ENCODE data around the gene TMEM213. TPM values are rescaled to one million over a fixed set of nuclear protein-coding genes. Genes with fewer than 3 reads are reported as not detected.

TMEM213 gene
- total RNA-seq, 2 donors from 2014 or later = 0.39 TPM; not detected in 1

DNA sequence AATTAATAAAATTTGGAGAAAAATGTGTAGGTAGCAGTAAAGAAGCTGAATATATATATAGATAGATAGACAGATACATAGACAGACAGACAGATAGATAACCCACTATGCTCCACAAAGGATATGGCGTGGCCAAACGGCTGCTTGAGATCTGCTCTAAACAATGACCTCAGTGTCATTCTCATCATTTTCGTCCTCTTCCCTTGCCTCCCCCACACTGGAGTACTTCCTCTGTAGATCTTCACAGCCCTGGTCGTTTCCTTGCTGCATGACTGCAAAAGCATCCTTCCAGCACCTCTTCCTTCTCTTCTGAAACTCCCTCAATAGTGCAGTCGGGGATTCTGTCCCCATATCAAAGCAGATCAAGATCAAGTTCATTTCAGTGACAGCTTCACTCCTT lies 35.8 kb downstream of the TMEM213 start:
- Mint-ChIP-seq H3K27me3 (ENCODE audit: low read depth) (peaks cover 23% of the 10 kb centered on the region), H3K27ac (no peak overlapping the region), H3K9me3 (no peaks in the 10 kb centered on the region), H3K4me1 (ENCODE audit: low read depth) (peaks cover 19% of the 10 kb centered on the region), H3K4me3 (no peak overlapping the region), H3K36me3 (ENCODE audit: insufficient read depth in 2 of 2) (no peaks in the 10 kb centered on the region)
- DNase-seq (no peak), ATAC-seq (replicated peaks in 1 of 2) (no peak)

DNA sequence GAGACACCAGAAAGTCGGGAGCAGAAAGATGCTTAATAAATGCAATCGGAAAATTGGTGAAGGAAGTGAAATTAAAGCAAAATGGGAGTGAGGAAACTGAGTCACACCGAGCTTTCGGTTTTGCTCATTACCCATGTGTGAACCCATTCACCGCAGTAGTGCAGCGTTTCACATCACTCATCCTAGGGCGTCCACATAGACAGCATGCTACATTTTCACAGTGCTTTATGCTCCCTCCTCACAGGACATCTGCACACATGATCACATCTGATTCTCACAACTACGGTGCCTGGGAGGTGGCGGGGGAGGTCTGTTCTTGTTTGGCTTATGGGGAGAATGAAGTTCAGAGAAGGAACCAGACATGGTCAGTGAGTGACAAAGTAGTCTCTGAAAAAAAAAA lies 36.8 kb downstream of the TMEM213 start:
- Mint-ChIP-seq H3K27ac (no peak overlapping the region), H3K27me3 (ENCODE audit: low read depth) (peaks cover 23% of the 10 kb centered on the region), H3K36me3 (ENCODE audit: insufficient read depth in 2 of 2) (no peaks in the 10 kb centered on the region), H3K9me3 (no peaks in the 10 kb centered on the region), H3K4me3 (peak overlapping the region in 1 of 2 donors; percentile 18), H3K4me1 (ENCODE audit: low read depth) (peaks cover 19% of the 10 kb centered on the region)
- peak; percentile 3 to 44 for DNase-seq
- ATAC-seq (replicated peaks in 1 of 2) = peak; percentile 56 to 98

DNA sequence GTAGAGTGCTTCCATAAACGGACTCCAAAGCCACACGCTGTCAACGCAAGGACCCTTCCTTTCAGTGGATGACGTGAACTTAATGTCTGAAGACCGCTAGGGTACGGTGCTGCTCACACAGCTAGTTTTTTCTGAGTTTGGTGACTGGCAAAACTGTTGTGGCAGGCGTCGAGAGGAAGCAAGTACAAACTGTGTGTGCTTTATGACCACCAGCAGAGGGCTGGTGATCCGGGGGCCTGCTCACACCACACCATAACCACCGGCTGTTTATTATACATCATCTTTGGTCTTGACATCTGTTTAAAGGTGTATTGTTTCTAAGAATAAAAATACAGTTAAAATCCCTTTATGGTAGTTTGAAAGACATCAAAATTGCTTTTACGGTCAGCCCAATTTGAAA lies 37.3 kb downstream of the TMEM213 start:
- no peak overlapping the region for H3K27ac Mint-ChIP-seq
- no peaks in the 10 kb centered on the region for H3K36me3 Mint-ChIP-seq (ENCODE audit: insufficient read depth in 2 of 2)
- H3K27me3 Mint-ChIP-seq (ENCODE audit: low read depth) = peaks cover 23% of the 10 kb centered on the region
- no peak for ATAC-seq (replicated peaks in 1 of 2)
- no peaks in the 10 kb centered on the region for H3K9me3 Mint-ChIP-seq
- no peak for DNase-seq
- H3K4me1 Mint-ChIP-seq (ENCODE audit: low read depth) = peaks cover 19% of the 10 kb centered on the region
- H3K4me3 Mint-ChIP-seq = no peak overlapping the region

DNA sequence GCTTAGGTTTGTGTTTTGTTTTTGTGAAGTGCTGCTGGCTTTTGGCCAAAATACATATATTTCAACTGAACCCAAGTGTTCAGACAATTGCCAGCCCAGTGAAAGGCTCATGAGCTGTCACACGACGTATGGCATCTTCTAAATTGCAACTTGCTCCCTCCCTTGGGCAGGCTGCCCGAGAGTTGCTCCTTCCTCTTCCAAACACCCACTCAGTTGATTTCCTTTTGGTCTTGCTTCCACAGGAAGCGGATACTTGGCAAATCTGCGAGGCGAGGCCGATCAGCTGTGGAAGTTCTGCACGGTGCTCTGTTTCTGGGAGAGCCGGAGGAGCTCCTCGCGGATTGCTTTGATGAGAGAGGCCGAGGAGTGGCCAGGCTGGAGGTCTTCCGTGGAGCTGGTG lies 39.8 kb downstream of the TMEM213 start:
- H3K36me3 Mint-ChIP-seq (ENCODE audit: insufficient read depth in 2 of 2) = no peaks in the 10 kb centered on the region
- H3K4me1 Mint-ChIP-seq (ENCODE audit: low read depth) = peaks cover 19% of the 10 kb centered on the region
- H3K4me3 Mint-ChIP-seq = no peak overlapping the region
- DNase-seq (no peak), ATAC-seq (replicated peaks in 1 of 2) (no peak)
- peaks cover 18% of the 10 kb centered on the region for H3K27me3 Mint-ChIP-seq (ENCODE audit: low read depth)
- H3K27ac Mint-ChIP-seq = no peak overlapping the region
- H3K9me3 Mint-ChIP-seq = no peaks in the 10 kb centered on the region

DNA sequence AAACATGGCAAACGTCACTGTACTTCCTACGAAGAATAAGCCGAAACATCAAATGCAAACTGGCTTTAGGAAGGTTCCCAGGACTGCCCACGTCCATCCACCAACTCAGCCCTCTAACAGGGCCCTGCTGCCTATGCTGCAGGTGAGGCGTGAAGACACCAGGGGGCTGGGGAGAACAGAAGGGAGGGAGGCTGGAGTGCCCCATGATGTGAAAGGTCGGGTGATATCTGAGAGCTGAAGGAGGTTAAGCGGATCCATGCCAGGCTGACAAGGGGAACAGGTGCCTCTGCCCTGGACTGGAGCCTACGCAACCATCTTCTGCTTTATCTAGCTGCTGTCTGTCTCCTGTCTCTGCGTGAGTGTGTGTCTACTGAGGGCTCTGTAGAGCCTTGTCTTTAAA lies 40.4 kb downstream of the TMEM213 start:
- Mint-ChIP-seq H3K27me3 (ENCODE audit: low read depth) (peaks cover 14% of the 10 kb centered on the region), H3K4me1 (ENCODE audit: low read depth) (peaks cover 19% of the 10 kb centered on the region), H3K4me3 (no peak overlapping the region), H3K36me3 (ENCODE audit: insufficient read depth in 2 of 2) (no peaks in the 10 kb centered on the region), H3K27ac (no peak overlapping the region), H3K9me3 (no peaks in the 10 kb centered on the region)
- ATAC-seq (replicated peaks in 1 of 2) (no peak), DNase-seq (no peak)

DNA sequence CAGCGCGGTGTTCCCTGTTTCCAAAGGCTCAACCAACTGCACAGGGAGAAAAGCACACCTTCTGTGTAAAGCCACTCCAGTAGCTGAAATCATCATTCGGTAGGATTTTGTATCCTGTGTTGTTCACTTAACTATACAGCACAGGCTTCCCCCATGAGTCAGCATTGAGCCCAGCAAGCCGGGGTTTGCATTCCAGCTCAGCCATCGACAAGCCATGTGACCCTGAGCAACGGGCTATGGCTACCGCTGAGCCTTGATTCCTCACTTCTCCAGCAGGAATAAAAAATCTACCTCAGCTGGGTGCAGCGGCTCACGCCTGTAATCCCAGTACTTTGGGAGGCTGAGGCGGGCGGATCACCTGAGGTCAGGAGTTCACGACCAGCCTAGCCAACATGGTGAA lies 44.3 kb downstream of the TMEM213 start:
- Mint-ChIP-seq H3K9me3 (no peaks in the 10 kb centered on the region), H3K4me1 (ENCODE audit: low read depth) (no peaks in the 10 kb centered on the region), H3K4me3 (no peak overlapping the region), H3K27ac (no peak overlapping the region), H3K36me3 (ENCODE audit: insufficient read depth in 2 of 2) (no peaks in the 10 kb centered on the region), H3K27me3 (ENCODE audit: low read depth) (no peaks in the 10 kb centered on the region)
- no peak for DNase-seq
- ATAC-seq (replicated peaks in 1 of 2) = no peak

DNA sequence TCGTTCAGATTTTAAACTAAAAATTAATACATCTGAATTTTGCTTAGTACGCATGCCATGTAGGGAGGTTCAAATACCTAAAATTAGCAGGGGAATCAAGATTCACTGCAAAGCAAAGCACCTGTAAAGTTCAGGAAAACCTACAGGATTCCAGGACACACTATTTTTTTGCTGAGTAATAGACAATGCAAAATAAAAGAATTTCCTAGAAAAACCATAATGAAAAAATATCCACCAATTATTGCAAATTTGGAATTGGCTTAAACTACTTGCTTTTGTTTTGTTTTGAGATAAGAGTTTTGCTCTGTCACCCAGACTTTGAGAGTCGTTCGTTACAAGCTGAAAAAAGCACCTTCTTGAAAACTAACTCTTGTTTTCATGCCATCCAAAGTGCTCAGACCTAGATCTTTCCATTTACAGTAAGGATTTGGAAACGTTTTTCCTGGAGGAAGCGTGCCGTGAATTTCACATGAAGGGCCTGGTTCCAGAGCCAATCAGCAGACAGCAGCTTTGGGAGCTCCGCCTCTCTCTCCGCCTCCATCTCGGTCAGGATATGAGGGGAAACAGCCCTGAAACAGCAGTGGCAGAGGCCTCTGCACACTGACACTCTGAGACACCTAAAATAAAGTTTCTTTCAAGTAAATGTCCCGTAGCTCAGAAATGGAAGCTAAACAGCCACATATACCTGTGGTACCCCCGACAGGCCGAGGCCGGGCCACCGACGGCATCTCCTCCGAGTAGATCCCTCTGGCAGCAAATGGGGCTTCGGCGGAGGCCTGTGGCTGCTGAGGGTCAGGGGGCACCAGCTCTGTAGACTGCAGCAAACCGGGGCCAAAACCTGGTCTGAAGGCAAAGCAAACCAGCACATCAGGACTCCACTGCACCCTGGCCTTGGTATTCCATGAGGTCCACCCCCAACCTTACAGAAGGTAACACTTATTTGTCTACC lies 46.1 kb downstream of the TMEM213 start:
- H3K4me3 Mint-ChIP-seq = no peak overlapping the region
- no peak for DNase-seq
- ATAC-seq (replicated peaks in 1 of 2) = no peak

DNA sequence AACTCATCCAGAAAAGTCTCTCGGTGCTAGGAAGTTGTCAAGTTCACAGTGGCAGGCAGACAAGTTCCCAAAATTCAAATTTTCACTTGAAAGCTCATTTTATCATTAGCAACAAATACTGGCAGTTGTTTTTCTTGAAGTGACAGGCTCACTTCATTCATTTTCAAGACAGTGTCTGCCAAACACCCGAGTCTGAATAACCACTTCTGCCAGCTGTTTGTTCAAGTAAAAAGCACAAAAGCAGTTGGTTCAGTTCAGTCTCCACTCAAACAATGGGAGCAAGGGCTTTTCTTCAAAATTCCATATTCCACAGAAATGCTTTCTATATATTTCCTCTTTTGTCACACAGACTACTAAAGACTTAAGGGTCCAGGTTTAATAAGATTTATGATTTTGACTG lies 47.9 kb downstream of the TMEM213 start:
- Mint-ChIP-seq H3K9me3 (peaks cover 0 to 2% of the 10 kb centered on the region in 2 donors), H3K4me3 (no peak overlapping the region), H3K36me3 (ENCODE audit: insufficient read depth in 2 of 2) (no peaks in the 10 kb centered on the region), H3K4me1 (ENCODE audit: low read depth) (no peaks in the 10 kb centered on the region), H3K27me3 (ENCODE audit: low read depth) (peaks cover 8% of the 10 kb centered on the region), H3K27ac (no peak overlapping the region)
- ATAC-seq (replicated peaks in 1 of 2) = no peak
- no peak for DNase-seq

More for the DNA sequence above, 46.1 kb downstream of the TMEM213 start:
- Mint-ChIP-seq H3K9me3 (no peaks in the 10 kb centered on the region), H3K27me3 (ENCODE audit: low read depth) (no peaks in the 10 kb centered on the region), H3K27ac (no peak overlapping the region), H3K36me3 (ENCODE audit: insufficient read depth in 2 of 2) (no peaks in the 10 kb centered on the region), H3K4me1 (ENCODE audit: low read depth) (no peaks in the 10 kb centered on the region)

DNA sequence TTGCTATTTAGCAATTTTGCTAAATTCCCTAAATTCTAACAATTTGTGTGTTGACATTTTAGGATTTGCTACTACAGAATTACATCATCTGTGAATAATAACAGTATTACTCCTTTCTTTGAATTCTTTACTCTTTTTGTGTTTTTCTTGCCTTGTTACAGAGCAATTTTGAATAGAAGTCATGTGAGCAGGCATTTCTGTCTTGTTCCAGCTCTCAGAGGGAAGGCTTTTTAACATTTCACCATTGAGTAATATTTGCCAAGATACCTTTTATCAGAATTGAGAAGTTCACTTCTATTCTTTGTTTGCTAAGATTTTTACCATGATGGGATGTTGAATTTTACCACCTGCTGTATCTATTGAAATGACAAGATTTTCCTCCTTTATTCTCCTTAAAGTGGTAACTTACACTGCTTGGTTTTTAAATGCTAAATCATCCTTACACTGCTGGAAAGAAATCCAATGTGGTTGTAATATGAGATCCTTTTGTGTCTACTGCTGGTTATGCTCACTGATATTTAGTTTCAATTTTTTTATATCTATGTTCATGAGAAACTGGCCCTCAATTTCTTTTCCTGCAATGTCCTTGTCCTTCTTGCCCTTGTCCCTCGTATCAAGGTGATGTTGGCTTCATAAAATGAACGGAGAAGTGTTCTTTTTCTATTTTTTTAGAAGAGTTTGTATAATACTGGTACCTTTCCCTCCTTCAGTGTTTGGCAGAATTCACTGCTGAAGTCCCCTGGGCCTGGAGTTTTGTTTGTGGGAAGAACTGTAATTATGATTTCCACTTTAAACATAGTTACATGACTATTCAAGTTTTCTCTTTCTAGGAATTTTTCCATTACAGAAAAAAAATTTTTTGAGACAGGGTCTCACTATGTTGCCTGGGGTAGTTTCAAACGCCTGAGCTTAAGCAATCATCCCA lies 50.5 kb downstream of the TMEM213 start:
- peaks cover 8% of the 10 kb centered on the region for H3K27me3 Mint-ChIP-seq (ENCODE audit: low read depth)
- no peak for DNase-seq
- H3K4me1 Mint-ChIP-seq (ENCODE audit: low read depth) = peaks cover 5% of the 10 kb centered on the region
- H3K27ac Mint-ChIP-seq = no peak overlapping the region
- H3K36me3 Mint-ChIP-seq (ENCODE audit: insufficient read depth in 2 of 2) = no peaks in the 10 kb centered on the region
- H3K4me3 Mint-ChIP-seq = no peak overlapping the region
- H3K9me3 Mint-ChIP-seq = peaks cover 0 to 2% of the 10 kb centered on the region in 2 donors
- no peak for ATAC-seq (replicated peaks in 1 of 2)

DNA sequence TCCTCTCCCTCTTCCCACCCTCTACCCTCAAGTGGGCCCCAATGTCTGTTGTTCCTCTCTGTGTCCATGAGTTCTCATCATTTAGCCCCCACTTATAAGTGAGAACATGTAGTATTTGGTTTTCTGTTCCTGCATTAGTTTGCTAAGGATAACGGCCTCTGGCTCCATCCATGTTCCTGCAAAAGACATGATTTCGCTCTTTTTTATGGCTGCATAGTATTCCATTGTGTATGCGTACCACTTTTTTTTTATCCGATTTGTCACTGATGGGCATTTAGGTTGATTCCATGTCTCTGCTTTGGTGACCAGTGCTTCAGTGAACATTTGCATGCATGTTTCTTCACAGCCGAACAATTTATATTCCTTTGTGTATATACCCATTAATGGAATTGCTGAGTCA lies 51.9 kb downstream of the TMEM213 start:
- Mint-ChIP-seq H3K27ac (no peak overlapping the region), H3K4me3 (no peak overlapping the region), H3K9me3 (peaks cover 0 to 2% of the 10 kb centered on the region in 2 donors), H3K4me1 (ENCODE audit: low read depth) (peaks cover 11% of the 10 kb centered on the region), H3K27me3 (ENCODE audit: low read depth) (peaks cover 11% of the 10 kb centered on the region), H3K36me3 (ENCODE audit: insufficient read depth in 2 of 2) (no peaks in the 10 kb centered on the region)
- DNase-seq = no peak
- no peak for ATAC-seq (replicated peaks in 1 of 2)

DNA sequence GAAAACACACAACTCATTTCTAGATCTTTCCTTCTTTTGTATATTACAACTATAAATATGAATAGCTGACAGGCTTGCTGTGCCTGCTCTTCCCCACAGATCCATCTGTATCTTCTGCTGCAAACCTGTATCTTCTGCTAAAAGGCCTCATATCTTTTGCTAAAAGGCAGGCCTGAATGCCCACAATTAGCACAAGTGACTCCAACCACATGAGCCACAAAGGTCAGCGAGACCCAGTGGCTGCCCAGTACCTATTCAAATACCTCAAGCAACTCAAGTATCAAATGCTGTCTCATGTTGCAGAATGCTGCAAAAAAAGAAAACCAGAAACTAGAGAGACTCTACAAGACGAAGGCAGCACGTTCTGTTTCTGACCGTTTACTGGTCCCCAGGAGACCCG lies 54.7 kb downstream of the TMEM213 start:
- ATAC-seq (replicated peaks in 1 of 2) (no peak), DNase-seq (no peak)
- H3K4me3 Mint-ChIP-seq = no peak overlapping the region
- peaks cover 2% of the 10 kb centered on the region in 2 donors for H3K36me3 Mint-ChIP-seq (ENCODE audit: insufficient read depth in 2 of 2)
- H3K27ac Mint-ChIP-seq = no peak overlapping the region
- peaks cover 4 to 7% of the 10 kb centered on the region in 2 donors for H3K9me3 Mint-ChIP-seq
- peaks cover 26% of the 10 kb centered on the region for H3K27me3 Mint-ChIP-seq (ENCODE audit: low read depth)
- peaks cover 11% of the 10 kb centered on the region for H3K4me1 Mint-ChIP-seq (ENCODE audit: low read depth)

DNA sequence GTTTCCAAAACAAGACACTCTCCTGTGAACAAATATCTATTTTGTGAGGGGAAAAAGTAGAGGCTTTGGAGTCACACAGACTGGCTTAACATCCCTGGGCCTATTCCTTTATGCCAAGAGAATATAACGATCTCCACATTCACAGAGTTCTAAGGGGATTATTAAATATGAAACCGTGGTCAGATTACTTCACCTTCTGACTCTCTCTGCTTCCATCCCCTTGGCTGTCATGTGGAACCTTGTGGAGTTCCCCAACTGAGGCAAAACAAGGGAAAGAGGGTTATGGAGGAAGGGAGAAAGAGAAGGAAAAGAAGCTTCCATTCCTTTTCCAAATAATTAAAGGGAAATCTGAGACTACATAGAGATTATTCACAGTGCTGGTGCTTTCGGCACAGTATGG lies 55.7 kb downstream of the TMEM213 start:
- peaks cover 26% of the 10 kb centered on the region for H3K27me3 Mint-ChIP-seq (ENCODE audit: low read depth)
- H3K9me3 Mint-ChIP-seq = peaks cover 6 to 9% of the 10 kb centered on the region in 2 donors
- DNase-seq (peak in 1 of 2 donors; percentile 10), ATAC-seq (replicated peaks in 1 of 2) (peak; percentile 57 to 78)
- H3K4me3 Mint-ChIP-seq = no peak overlapping the region
- H3K36me3 Mint-ChIP-seq (ENCODE audit: insufficient read depth in 2 of 2) = peaks cover 3 to 4% of the 10 kb centered on the region in 2 donors
- no peak overlapping the region for H3K27ac Mint-ChIP-seq
- peaks cover 11% of the 10 kb centered on the region for H3K4me1 Mint-ChIP-seq (ENCODE audit: low read depth)

DNA sequence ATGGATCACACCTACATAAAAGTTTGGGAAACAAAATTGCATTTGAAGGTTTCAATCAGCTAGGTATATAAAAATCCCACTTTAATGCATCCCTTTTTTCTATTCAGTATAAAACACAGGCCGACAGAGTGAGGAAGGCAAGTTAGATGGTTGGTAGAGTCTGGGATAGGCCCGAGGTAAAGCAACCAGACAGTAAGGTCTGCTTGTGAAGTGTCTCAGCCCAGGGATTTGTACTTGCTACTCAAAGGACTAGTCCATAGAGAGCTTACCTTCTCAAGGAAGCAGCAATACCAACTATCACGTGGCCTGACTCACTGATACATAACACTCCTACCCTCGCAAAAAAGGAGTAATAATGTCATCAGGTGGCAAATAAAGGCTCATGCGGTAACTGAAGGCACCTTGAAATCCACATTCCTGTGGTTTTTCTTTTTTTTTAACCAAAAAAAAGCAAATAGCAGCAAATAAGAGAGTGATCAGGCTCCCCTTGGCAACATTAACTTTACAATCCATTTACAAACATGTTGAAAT lies 56.4 kb downstream of the TMEM213 start:
- Mint-ChIP-seq H3K4me3 (no peak overlapping the region), H3K27me3 (ENCODE audit: low read depth) (peaks cover 26% of the 10 kb centered on the region), H3K36me3 (ENCODE audit: insufficient read depth in 2 of 2) (peaks cover 3 to 4% of the 10 kb centered on the region in 2 donors), H3K4me1 (ENCODE audit: low read depth) (peaks cover 11% of the 10 kb centered on the region), H3K27ac (no peak overlapping the region), H3K9me3 (peaks cover 8 to 9% of the 10 kb centered on the region in 2 donors)
- DNase-seq (no peak), ATAC-seq (replicated peaks in 1 of 2) (no peak)

Data from activated T-cell treated with anti-CD3 and anti-CD28 coated beads, Interleukin-2, amount 50 U/mL, for 72 hours (primary cell).